ENCODE measurements around the gene IRF5.
"Not testable (repeated sequence)": the region's sequence is repeated elsewhere in the genome, so short reads cannot be mapped to it uniquely, and the experiment has no call there.

Gene IRF5

GRCh38 chr7:128936798-128937197, 929 bp upstream of the IRF5 start:
- no peak overlapping the region for H3K27ac Mint-ChIP-seq
- peaks cover 42% of the 10 kb centered on the region for H3K4me1 Mint-ChIP-seq

GRCh38 chr7:128937271-128937646, 468 bp upstream of the IRF5 start:
- no peak overlapping the region for H3K27ac Mint-ChIP-seq
- H3K4me1 Mint-ChIP-seq, result peaks cover 42% of the 10 kb centered on the region
- H3K4me3 Mint-ChIP-seq, result peak overlapping the region; percentile 66
- H3K9me3 Mint-ChIP-seq, result no peaks in the 10 kb centered on the region
- H3K27me3 Mint-ChIP-seq, result peaks cover 25% of the 10 kb centered on the region
- H3K36me3 Mint-ChIP-seq (ENCODE audit: low read depth), result peaks cover 2% of the 10 kb centered on the region
- ATAC-seq, result no peak
- no peak for DNase-seq

More at GRCh38 chr7:128936798-128937197, 929 bp upstream of the IRF5 start:
- peaks cover 25% of the 10 kb centered on the region for H3K27me3 Mint-ChIP-seq
- no peaks in the 10 kb centered on the region for H3K9me3 Mint-ChIP-seq
- peak overlapping the region; percentile 66 for H3K4me3 Mint-ChIP-seq
- no peak for DNase-seq
- ATAC-seq, result no peak
- H3K36me3 Mint-ChIP-seq (ENCODE audit: low read depth), result peaks cover 2% of the 10 kb centered on the region

GRCh38 chr7:128938544-128939074, 882 bp downstream of the IRF5 start:
- Mint-ChIP-seq H3K4me1 (peaks cover 34% of the 10 kb centered on the region), H3K36me3 (ENCODE audit: low read depth) (no peaks in the 10 kb centered on the region), H3K9me3 (no peaks in the 10 kb centered on the region), H3K4me3 (peak overlapping the region; percentile 83), H3K27ac (peak overlapping the region; percentile 68), H3K27me3 (peaks cover 21% of the 10 kb centered on the region)
- DNase-seq (peak; percentile 26), ATAC-seq (peak; percentile 11)

- peaks cover 21% of the 10 kb centered on the region for H3K27me3 Mint-ChIP-seq
- ATAC-seq, result peak; percentile 35
- peaks cover 31% of the 10 kb centered on the region for H3K4me1 Mint-ChIP-seq
- peak overlapping the region; percentile 83 for H3K4me3 Mint-ChIP-seq
- H3K36me3 Mint-ChIP-seq (ENCODE audit: low read depth), result no peaks in the 10 kb centered on the region
- H3K9me3 Mint-ChIP-seq, result no peaks in the 10 kb centered on the region
- no peak overlapping the region for H3K27ac Mint-ChIP-seq
- DNase-seq, result peak; percentile 27
Measured at GRCh38 chr7:128939075-128939860, 1.5 kb downstream of the IRF5 start.

GRCh38 chr7:128939861-128940410, 2.2 kb downstream of the IRF5 start:
- H3K4me3 Mint-ChIP-seq, result peak overlapping the region; percentile 64
- H3K27me3 Mint-ChIP-seq, result peaks cover 21% of the 10 kb centered on the region
- H3K36me3 Mint-ChIP-seq (ENCODE audit: low read depth), result no peaks in the 10 kb centered on the region
- H3K4me1 Mint-ChIP-seq, result peaks cover 28% of the 10 kb centered on the region
- no peak overlapping the region for H3K27ac Mint-ChIP-seq
- ATAC-seq, result no peak
- H3K9me3 Mint-ChIP-seq, result no peaks in the 10 kb centered on the region
- no peak for DNase-seq

- Mint-ChIP-seq H3K36me3 (ENCODE audit: low read depth) (no peaks in the 10 kb centered on the region), H3K4me3 (peak overlapping the region; percentile 64), H3K27me3 (peaks cover 18% of the 10 kb centered on the region), H3K27ac (peak overlapping the region; percentile 7), H3K9me3 (no peaks in the 10 kb centered on the region), H3K4me1 (peaks cover 28% of the 10 kb centered on the region)
- DNase-seq, result peak; percentile 45
- ATAC-seq, result peak; percentile 33
Measured at GRCh38 chr7:128940494-128941322, 3.0 kb downstream of the IRF5 start.

- peak overlapping the region; percentile 7 for H3K27ac Mint-ChIP-seq
- peaks cover 14% of the 10 kb centered on the region for H3K27me3 Mint-ChIP-seq
- no peaks in the 10 kb centered on the region for H3K9me3 Mint-ChIP-seq
- H3K36me3 Mint-ChIP-seq (ENCODE audit: low read depth), result no peaks in the 10 kb centered on the region
- peak overlapping the region; percentile 64 for H3K4me3 Mint-ChIP-seq
- no peak for ATAC-seq
- DNase-seq, result no peak
- H3K4me1 Mint-ChIP-seq, result peaks cover 28% of the 10 kb centered on the region
Measured at GRCh38 chr7:128941323-128941890, 3.7 kb downstream of the IRF5 start.

- no peaks in the 10 kb centered on the region for H3K9me3 Mint-ChIP-seq
Measured at GRCh38 chr7:128941946-128942526, 4.3 kb downstream of the IRF5 start.

GRCh38 chr7:128943251-128943650, 5.5 kb downstream of the IRF5 start:
- DNase-seq; H3K27ac Mint-ChIP-seq; H3K36me3 Mint-ChIP-seq (ENCODE audit: low read depth); H3K27me3 Mint-ChIP-seq; H3K9me3 Mint-ChIP-seq; H3K4me3 Mint-ChIP-seq; ATAC-seq: not testable (repeated sequence)
- peaks cover 25% of the 10 kb centered on the region for H3K4me1 Mint-ChIP-seq

More at GRCh38 chr7:128941946-128942526, 4.3 kb downstream of the IRF5 start:
- Mint-ChIP-seq H3K27me3 (peaks cover 9% of the 10 kb centered on the region), H3K4me3 (no peak overlapping the region), H3K27ac (no peak overlapping the region), H3K4me1 (peaks cover 27% of the 10 kb centered on the region), H3K36me3 (ENCODE audit: low read depth) (no peaks in the 10 kb centered on the region)
- DNase-seq (no peak), ATAC-seq (no peak)

GRCh38 chr7:128944487-128945236, 6.9 kb downstream of the IRF5 start:
- Mint-ChIP-seq H3K9me3 (no peaks in the 10 kb centered on the region), H3K36me3 (ENCODE audit: low read depth) (no peaks in the 10 kb centered on the region), H3K27ac (no peak overlapping the region), H3K4me3 (no peak overlapping the region), H3K27me3 (no peaks in the 10 kb centered on the region), H3K4me1 (peaks cover 18% of the 10 kb centered on the region)
- ATAC-seq (no peak), DNase-seq (no peak)

GRCh38 chr7:128945668-128946366, 8.1 kb downstream of the IRF5 start:
- Mint-ChIP-seq H3K4me3 (no peak overlapping the region), H3K27ac (no peak overlapping the region), H3K27me3 (no peaks in the 10 kb centered on the region), H3K36me3 (ENCODE audit: low read depth) (no peaks in the 10 kb centered on the region), H3K4me1 (peaks cover 8% of the 10 kb centered on the region), H3K9me3 (no peaks in the 10 kb centered on the region)
- ATAC-seq, result no peak
- DNase-seq, result no peak

- Mint-ChIP-seq H3K27me3 (no peaks in the 10 kb centered on the region), H3K36me3 (ENCODE audit: low read depth) (peaks cover 8% of the 10 kb centered on the region), H3K4me3 (no peak overlapping the region), H3K4me1 (peaks cover 2% of the 10 kb centered on the region), H3K27ac (no peak overlapping the region), H3K9me3 (no peaks in the 10 kb centered on the region)
- ATAC-seq, result no peak
- no peak for DNase-seq
Measured at GRCh38 chr7:128946936-128947830, 9.5 kb downstream of the IRF5 start.
